K562 (cell line): ENCODE measurements around the gene ROM1. TPM values are rescaled to one million over a fixed set of nuclear protein-coding genes. Genes with fewer than 3 reads are reported as not detected.

Experiments
- BACH1 ChIP-seq: fragments of 200-800 bp; sonication (Bioruptor generic); IDR thresholded peaks from 2 replicates; pipeline ENCODE4 v1.6.1; 2016; ENCODE audit warnings: missing genetic modification characterization, missing compliant biosample characterization
- ETS1 ChIP-seq: conservative IDR thresholded peaks from 2 replicates; pipeline ENCODE4 v1.6.1; 2011; ENCODE audit warnings: low read depth, mild to moderate bottlenecking, low read length; ENCODE audit not compliant: control insufficient read depth
- JUND ChIP-seq, 2 experiments: IDR thresholded peaks; 2 replicates in 1 of 2; 3 replicates in 1 of 2; pipeline ENCODE4 v1.6.1; 2011; ENCODE audit warnings: borderline replicate concordance in 2 of 2, low read depth in 2 of 2, low read length in 2 of 2, improper control_type of control experiment in 1 of 2, missing biosample characterization in 1 of 2, missing genetic modification characterization in 1 of 2, missing genetic modification reagents in 1 of 2
- L3MBTL2 ChIP-seq: fragments of 450-650 bp; IDR thresholded peaks from 2 replicates; pipeline ENCODE4 v1.6.1; 2016; ENCODE audit warnings: mild to moderate bottlenecking, moderate library complexity
- POLR2H ChIP-seq: IDR thresholded peaks from 2 replicates; pipeline ENCODE4 v1.6.1; 2016; ENCODE audit warnings: missing genetic modification characterization, low read depth, mild to moderate bottlenecking, control low read depth, missing compliant biosample characterization, moderate library complexity
- PRDM10 ChIP-seq: fragments of 450-650 bp; IDR thresholded peaks from 2 replicates; pipeline ENCODE4 v1.6.1; 2018; ENCODE audit not compliant: partially characterized antibody
- RBM25 ChIP-seq: fragments of 200-400 bp; formaldehyde crosslinking; IDR thresholded peaks from 2 replicates; pipeline ENCODE4 v1.6.1; 2018; ENCODE audit warnings: low read length, low read depth, moderate library complexity; ENCODE audit not compliant: severe bottlenecking
- TFAP4 ChIP-seq: sonication (generic); formaldehyde crosslinking; IDR thresholded peaks from 2 replicates; pipeline ENCODE4 v1.8.0; 2022; ENCODE audit warnings: missing genetic modification reagents, mild to moderate bottlenecking, moderate library complexity, borderline replicate concordance
- THAP7 ChIP-seq: fragments of 250-450 bp; sonication (Bioruptor Pico); IDR thresholded peaks from 2 replicates; pipeline ENCODE4 v1.5.0; 2021
- XRCC3 ChIP-seq: fragments of 450-650 bp; IDR thresholded peaks from 2 replicates; pipeline ENCODE4 v1.6.1; 2017; ENCODE audit warnings: mild to moderate bottlenecking, moderate library complexity
- ZBTB9 ChIP-seq: fragments of 450-650 bp; formaldehyde crosslinking; IDR thresholded peaks from 2 replicates; pipeline ENCODE4 v1.4.0; 2020; ENCODE audit warnings: mild to moderate bottlenecking, moderate library complexity
- ZEB2 ChIP-seq: fragments of 450-650 bp; IDR thresholded peaks from 2 replicates; pipeline ENCODE4 v1.6.1; 2016
- ZNF347 ChIP-seq: fragments of 450-650 bp; formaldehyde crosslinking; IDR thresholded peaks from 2 replicates; pipeline ENCODE4 v1.4.0; 2020; ENCODE audit warnings: low read depth, mild to moderate bottlenecking, moderate library complexity
- polyA plus RNA-seq, 8 experiments: library from polyadenylated mRNA; depleted of rRNA in 4 of 8; stranded (reverse) in 5 of 8; unstranded in 3 of 8; fragments of >200 nt; fragmentation: Nextera tagmentation in 2 of 8; fragmentation: Illumina TruSeq in 1 of 8; extraction: Ambion mirVana in 2 of 8; extraction: Trizol in 1 of 8; gene quantifications; 2 replicates each; pipeline versions ENCODE4 v1.2.1 to v1.2.3, GENCODE V29; 2011 to 2014; ENCODE audit warnings: inconsistent platforms in 1 of 8, missing spikeins in 1 of 8
- total RNA-seq, 7 experiments: library from RNA; depleted of rRNA in 6 of 7; stranded (reverse); fragments of >200 nt in 6 of 7; fragmentation: Illumina TruSeq in 2 of 7; extraction: Trizol in 2 of 7; gene quantifications; 2 replicates each; pipeline versions ENCODE4 v1.2.1 to v1.2.3, GENCODE V29; 2011 to 2021; ENCODE audit warnings: low replicate concordance in 1 of 7

ROM1 gene
- total and polyA plus RNA-seq, 9 of the 15 experiments (the other 6 are each of a cell fraction or from before 2014, with no cell fraction given): 0.75 to 4.0 (median 2.6) TPM

GRCh38 chr11:62621567-62622470 is 8.8 kb downstream of the ROM1 start, which contains the start of gene B3GAT3 (continued):
- no peak for TF ChIP-seq ZNF347
- no peak for TF ChIP-seq RBM25
- peak; percentile 100 for TF ChIP-seq TFAP4 (CRISPR knock-in tag)
- peak; percentile 56; the same call in 1 of the 2 replicates for TF ChIP-seq ZEB2
- peak; percentile 54 for TF ChIP-seq POLR2H (tag)
- TF ChIP-seq ETS1: peak; percentile 82; the same call in 1 of the 2 replicates
- no peak for TF ChIP-seq THAP7 (CRISPR knock-in tag)
- TF ChIP-seq PRDM10: peak; percentile 6
- peak; percentile 95 for TF ChIP-seq L3MBTL2
- TF ChIP-seq ZBTB9 (CRISPR knock-in tag): peak; percentile 68; the same call in 1 of the 2 replicates
- peak; percentile 94 for TF ChIP-seq JUND (IDR thresholded peaks at IDR 0.05; ENCODE audit: borderline replicate concordance, low read depth, low read length)
- TF ChIP-seq JUND (tag; IDR thresholded peaks at IDR 0.05; ENCODE audit: borderline replicate concordance, low read depth, low read length): peak; percentile 91
- no peak for TF ChIP-seq BACH1 (tag)
- TF ChIP-seq XRCC3: no peak
